UCSD-AML1 (cell line): ENCODE data around the gene SPG11.
A peak's percentile ranks its signal among the peaks of the same experiment; 100 is the strongest.
"Not testable (repeated sequence)": the region's sequence is repeated elsewhere in the genome, so short reads cannot be mapped to it uniquely, and the experiment has no call there.

ENCODE experiments used
- DNase-seq: peaks from one replicate; lab custom pipeline; 2025; ENCODE audit not compliant: unreplicated experiment; lab: John Stamatoyannopoulos, UW

Gene SPG11

GRCh38 chr15:44569316-44569715 lies 94.1 kb downstream of the SPG11 start:
- no peak for DNase-seq

GRCh38 chr15:44568338-44568737 lies 95.1 kb downstream of the SPG11 start:
- no peak for DNase-seq

- no peak for DNase-seq
Measured at GRCh38 chr15:44566155-44566540, 97.3 kb downstream of the SPG11 start.

DNA sequence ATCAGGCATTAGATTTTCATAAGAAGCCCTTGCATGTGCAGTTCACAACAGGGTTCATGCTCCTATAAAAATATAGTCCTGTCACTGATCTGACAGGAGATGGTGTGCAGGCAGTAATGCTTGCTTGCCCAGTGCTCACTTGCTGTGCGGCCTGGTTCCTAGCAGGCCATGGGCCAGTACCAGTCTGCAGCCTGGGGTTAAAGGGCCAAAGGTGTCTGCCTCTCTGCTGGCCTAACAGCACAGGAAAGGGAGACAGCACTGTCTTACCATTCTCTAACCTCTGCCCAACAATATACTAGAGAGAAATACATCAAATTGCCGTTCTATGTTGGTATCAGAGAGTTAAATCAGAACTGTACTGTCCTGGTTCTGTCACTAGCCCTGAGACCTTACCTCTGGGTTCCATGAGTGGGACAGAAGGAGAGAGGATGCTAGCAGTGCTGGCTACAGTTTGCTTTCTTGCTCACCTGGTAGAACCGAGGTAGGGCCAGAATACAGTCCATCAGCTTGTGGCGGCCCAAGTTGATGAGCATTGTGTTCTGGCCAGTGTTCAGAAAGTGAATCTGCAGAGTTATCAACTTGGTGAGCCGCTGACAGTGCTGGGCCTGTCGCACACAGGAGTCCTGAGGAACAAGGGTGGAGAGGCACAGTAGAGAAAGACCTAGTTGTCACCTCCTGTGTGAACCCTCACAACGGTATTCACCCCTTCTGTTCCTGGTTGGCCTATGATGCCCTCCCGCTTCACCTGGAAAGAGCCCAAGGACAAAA lies 97.9 kb downstream of the SPG11 start:
- DNase-seq: no peak

GRCh38 chr15:44560926-44561325 lies 102.5 kb downstream of the SPG11 start:
- DNase-seq: not testable (repeated sequence)

- no peak for DNase-seq
Measured at GRCh38 chr15:44554934-44555723, 108.3 kb downstream of the SPG11 start.

- DNase-seq: no peak
Measured at GRCh38 chr15:44550734-44551133, 112.7 kb downstream of the SPG11 start.

DNA sequence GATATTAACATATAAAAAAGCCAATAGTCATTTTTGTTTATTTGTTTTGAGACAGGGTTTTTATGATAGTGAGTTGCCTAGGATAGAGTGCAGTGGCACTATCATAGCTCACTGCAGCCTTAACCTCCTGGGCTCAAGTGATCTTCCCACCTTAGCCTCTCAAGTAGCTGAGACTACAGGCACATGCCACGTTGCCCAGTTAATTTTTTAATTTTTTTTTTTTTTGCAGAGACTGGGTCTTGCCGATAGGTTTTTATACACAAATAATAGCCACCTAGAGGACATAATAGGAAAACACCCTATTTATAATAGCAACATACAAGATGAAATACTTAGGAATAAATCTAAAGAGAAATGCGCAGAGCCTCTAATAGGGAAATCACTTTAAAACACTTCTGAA lies 113.2 kb downstream of the SPG11 start:
- DNase-seq: no peak

GRCh38 chr15:44549152-44549551 lies 114.3 kb downstream of the SPG11 start:
- not testable (repeated sequence) for DNase-seq

- no peak for DNase-seq
Measured at GRCh38 chr15:44545913-44546802, 117.3 kb downstream of the SPG11 start.

DNA sequence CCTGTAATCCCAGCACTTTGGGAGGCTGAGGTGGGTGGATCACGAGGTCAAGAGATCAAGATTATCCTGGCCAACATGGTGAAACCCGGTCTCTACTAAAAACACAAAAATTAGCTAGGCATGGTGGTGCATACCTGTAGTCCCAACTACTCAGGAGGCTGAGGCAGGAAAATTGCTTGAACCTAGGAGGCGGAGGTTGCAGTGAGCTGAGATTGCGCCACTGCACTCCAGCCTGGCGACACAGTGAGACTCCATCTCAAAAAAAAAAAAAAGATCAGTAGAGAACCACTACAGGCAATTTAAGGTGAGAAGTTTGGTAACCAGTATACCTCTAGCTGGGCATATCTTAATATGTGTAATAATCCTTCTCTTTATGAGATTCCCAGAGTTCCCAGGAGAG lies 118.7 kb downstream of the SPG11 start:
- DNase-seq: not testable (repeated sequence)

DNA sequence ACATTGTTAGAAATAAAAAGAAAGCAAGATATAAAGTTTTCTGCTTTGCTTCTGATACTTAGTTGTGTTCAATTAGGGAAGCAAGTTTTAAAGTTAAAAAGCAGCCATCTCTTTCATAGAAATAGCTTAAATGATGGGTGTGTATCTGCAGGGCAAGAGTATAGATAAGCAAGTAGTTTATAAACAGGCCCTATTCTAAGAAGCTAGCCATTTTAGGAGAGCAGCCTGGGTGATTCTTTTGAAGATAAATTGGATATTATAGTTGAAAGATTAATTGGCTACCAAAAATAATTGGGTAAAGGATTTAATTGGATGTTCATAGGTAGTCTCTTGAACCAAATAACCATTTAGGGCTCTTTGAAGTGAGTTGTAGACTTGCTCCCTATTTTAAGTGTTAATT lies 120.9 kb downstream of the SPG11 start:
- DNase-seq: no peak

DNA sequence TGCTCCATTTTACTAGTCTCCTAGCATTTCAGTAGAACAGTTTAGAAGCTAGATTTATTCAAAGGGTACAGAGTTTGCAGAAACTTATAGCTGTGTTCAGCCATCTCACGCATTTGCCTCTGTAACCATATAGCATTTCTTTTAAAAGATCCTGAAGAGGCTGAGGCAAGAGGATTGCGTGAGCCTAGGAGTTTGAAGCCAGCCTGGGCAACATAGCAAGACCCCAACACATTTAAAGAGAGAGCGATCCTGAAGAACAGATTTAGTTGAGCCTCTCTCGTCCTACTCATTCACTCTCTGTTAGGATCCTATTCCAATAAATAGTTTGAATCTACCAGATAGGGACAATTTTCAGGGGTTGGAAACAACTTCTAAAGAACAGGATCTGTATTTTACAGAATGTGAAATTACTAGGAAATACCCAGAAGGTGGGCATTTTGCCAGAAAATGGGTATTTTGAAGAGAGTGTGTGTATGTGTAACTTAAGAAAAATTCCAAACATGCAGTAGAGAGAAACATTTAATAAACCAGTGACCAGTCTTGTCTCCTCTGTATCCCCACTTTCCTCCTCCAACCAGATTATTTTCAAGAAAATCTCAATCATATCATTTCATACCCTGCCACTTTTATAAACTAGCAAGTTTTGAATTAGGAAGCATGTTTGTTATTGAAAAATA lies 122.0 kb downstream of the SPG11 start:
- DNase-seq: no peak

GRCh38 chr15:44537735-44538240 lies 125.7 kb downstream of the SPG11 start:
- no peak for DNase-seq

GRCh38 chr15:44536962-44537734 lies 126.3 kb downstream of the SPG11 start, which contains the start of gene EIF3J:
TSS of gene EIF3J (plus strand) at chr15:44537147. CDS start at chr15:44537195, 48 bp downstream.
- peak; percentile 96 for DNase-seq

- DNase-seq: peak; percentile 96
Measured at GRCh38 chr15:44536302-44536961, 127.0 kb downstream of the SPG11 start.

- peak; percentile 36 for DNase-seq
Measured at GRCh38 chr15:44535523-44536301, 127.8 kb downstream of the SPG11 start.

- no peak for DNase-seq
Measured at GRCh38 chr15:44535092-44535491, 128.4 kb downstream of the SPG11 start.
